ENCODE measurements around the gene MDM1.

The MDM1 gene

GRCh38 chr12:68270358-68270757 is 61.8 kb downstream of the MDM1 start:
- no peak for DNase-seq

- DNase-seq, result no peak
Measured at GRCh38 chr12:68269779-68270178, 62.4 kb downstream of the MDM1 start.

- DNase-seq, result no peak
Measured at GRCh38 chr12:68268967-68269366, 63.2 kb downstream of the MDM1 start.

GRCh38 chr12:68267892-68268396 is 64.2 kb downstream of the MDM1 start:
- no peak for DNase-seq

- DNase-seq, result no peak
Measured at GRCh38 chr12:68264857-68265256, 67.3 kb downstream of the MDM1 start.

GRCh38 chr12:68264158-68264855 is 67.9 kb downstream of the MDM1 start:
- no peak for DNase-seq

GRCh38 chr12:68263366-68263765 is 68.8 kb downstream of the MDM1 start:
- DNase-seq, result no peak

- DNase-seq, result no peak
Measured at GRCh38 chr12:68261896-68262295, 70.3 kb downstream of the MDM1 start.

GRCh38 chr12:68260153-68260552 is 72.0 kb downstream of the MDM1 start:
- no peak for DNase-seq

- no peak for DNase-seq
Measured at GRCh38 chr12:68259318-68259940, 72.7 kb downstream of the MDM1 start.

GRCh38 chr12:68253504-68253903 is 78.7 kb downstream of the MDM1 start, which contains the start of gene IL22:
Gene IL22, minus strand, starts transcription at chr12:68253604. Its CDS starts 156 bp downstream, at chr12:68253448.
- no peak for DNase-seq

- DNase-seq, result no peak
Measured at GRCh38 chr12:68252077-68252476, 80.1 kb downstream of the MDM1 start.

GRCh38 chr12:68250454-68250853 is 81.7 kb downstream of the MDM1 start:
- no peak for DNase-seq

- no peak for DNase-seq
Measured at GRCh38 chr12:68247785-68248184, 84.4 kb downstream of the MDM1 start.

- DNase-seq, result no peak
Measured at GRCh38 chr12:68246350-68246749, 85.8 kb downstream of the MDM1 start.

GRCh38 chr12:68245180-68246021 is 86.8 kb downstream of the MDM1 start:
- DNase-seq, result no peak

All from cerebellar nuclear complex (tissue), 1 donor.